GM21619 (cell line): Measurements from ENCODE around the gene ABLIM1.

ENCODE experiments used
- ATAC-seq: cut with Tn5 transposase; IDR thresholded peaks from one replicate; pipeline ENCODE4 v1.9.1; 2021; ENCODE audit not compliant: unreplicated experiment

Gene ABLIM1

DNA sequence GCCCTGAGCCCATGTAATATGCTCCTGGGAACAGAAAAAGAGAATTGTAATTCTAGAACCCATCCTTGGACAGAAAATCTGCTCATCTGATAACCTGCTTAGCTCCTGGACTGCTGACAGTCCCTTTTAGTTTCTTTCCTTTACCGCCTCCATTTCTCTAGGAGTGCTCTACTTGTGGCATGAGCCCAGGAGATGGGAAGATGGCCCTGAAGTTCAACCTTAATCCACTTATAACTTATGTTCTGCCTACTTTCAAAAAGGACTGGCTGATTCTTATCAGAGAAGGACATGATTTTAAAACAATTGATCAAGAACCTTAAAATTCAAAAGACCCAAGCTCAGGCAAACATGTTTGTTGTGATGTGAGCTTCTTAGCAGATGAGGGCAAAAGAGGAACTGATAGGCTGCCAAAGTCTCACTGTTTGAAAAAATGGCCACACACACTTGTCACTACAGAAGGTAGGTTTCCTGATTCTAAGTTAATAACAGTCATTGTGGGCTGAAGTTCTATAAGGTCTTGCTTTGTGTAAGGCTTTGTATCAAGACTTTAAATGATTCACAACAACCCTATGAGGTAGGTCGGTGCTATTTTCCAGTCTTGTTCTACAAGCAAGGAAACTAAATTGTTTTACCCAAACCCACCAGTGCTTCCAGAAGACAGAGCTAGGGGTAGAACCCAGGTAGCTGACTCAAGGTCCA, 159.5 kb downstream of the ABLIM1 start:
- ATAC-seq: peak; percentile 54

GRCh38 chr10:114495303-114495702, 162.8 kb downstream of the ABLIM1 start:
- no peak for ATAC-seq

GRCh38 chr10:114492351-114493037, 165.6 kb downstream of the ABLIM1 start:
- no peak for ATAC-seq

GRCh38 chr10:114491933-114492332, 166.1 kb downstream of the ABLIM1 start:
- ATAC-seq: no peak

DNA sequence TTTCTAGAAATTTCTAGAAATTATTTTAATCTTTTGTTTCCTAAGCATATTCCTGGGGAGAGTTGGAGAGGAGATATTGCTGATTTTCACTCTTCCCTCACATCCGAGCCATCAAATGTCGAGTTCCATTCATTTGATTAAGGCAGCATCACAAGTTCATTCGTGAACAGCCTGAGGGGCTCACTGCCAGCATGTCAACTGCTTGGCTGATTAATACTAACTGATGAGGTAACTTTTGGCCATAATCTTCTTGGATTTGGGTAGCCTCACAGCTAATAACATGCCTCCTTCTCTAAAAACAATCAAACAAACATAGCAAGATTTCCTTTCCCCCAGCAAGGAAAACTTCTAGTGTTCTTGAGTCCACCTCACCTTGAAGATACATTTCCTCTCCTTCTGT, 166.7 kb downstream of the ABLIM1 start:
- ATAC-seq: no peak

DNA sequence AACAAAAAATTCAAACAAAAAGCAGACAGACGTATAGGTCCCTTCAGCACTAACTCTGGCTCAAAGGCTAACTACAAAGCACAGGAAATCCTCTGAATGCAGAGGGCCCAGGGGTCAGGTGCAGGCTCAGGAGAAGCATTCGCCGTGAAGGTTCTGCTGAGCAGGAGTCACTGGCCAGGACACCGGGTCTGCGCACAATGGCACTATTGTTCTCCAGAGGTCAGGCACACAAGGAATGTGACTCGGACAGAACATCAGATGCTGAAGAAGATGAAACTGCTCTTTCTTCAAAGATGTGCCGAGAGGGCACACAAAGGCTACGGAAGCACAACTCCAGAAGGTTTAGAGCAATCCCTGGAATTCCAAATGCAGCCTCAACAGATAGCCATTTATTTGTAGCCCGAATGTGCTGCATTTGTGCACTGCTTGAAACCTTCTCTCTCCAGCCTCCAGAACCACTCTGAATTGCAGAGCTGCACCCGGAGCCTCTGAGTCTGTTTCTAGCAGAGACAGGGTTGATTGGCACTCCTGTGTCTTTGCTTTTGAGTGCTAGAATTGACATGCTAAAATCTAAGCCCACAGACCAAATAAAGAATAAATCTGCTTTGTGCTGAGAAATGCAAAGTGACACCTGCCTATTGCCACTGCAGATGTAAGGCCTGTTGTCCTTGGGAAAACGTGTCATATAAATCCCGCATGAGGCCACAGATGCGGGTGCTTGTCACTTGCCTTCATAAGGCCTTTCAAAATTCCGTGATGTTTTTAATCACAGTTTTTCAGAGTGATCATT, 168.4 kb downstream of the ABLIM1 start:
- ATAC-seq: no peak

GRCh38 chr10:114487815-114488536, 170.1 kb downstream of the ABLIM1 start:
- no peak for ATAC-seq

DNA sequence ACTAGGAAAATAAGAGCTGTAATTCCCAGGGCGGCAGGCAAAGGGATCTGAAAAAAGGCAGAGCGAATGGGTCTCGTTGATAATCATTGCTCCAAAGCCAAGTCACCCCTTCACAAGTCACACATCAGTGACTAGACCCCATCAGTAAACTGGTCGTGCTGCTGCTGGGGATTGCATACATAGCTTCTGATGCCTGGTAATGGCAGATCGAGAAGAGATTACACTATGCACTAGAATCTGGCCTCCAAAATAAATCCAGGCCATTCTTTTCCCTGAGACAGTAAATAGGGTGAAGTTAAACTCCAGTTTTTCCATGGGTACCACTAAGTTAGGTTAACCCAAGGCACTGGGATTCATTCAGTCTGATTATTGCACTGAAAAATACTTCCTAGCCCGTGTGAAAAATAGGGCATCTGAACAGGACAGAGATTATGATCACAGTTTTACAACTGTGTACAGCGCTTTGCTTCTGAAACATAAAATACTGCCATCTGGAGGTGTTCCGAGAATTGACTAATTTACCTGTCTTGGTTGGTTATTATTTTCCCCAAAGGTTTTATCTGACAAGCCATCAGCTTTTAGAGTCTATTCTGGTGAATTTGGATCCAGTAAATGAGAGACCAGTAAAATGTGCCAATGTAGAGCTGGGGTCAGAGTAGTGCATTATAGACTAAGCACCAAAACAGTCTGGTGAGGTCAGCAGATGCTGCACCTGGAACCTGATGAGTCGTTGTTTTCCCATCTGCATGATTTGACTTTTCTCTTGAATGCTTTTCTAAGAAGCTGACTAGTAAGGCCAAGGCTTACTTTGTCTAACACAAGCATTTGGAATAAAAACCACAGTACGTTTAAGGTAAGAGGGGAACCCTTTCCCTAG, 170.9 kb downstream of the ABLIM1 start:
- ATAC-seq: no peak

DNA sequence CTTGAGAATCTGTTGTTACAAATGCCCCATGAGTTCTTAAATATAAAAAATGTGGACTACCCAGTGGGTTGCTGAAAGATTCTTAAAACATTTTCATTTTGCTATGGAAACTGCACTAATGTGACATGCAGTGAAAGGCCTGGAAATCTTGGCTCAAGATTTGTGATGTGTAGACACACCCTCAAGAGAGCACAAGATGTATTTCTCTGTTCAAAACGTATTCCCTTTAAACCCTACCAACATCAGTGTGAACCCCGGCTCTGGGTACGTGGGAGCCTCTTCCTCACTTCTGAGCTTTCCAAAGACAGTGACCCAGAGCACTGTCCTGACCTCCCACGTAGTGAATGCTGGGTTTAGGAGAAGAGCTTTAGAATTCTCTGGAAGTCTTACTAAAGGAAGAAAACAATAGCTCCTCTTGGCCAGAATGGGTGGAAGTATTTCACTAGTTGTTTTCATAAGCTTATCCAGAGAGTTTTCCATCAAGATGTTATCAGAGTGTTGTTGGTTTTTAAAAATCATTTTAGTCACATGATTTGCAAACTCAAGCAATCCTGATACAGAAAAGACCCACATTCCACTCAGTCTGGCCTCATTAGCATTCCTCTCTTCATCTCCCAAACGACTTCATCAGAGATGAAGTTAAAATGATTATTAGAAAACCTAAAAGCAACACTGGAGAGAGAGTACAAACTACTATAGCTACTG, 172.2 kb downstream of the ABLIM1 start:
- ATAC-seq: no peak

- no peak for ATAC-seq
These were observed 174.5 kb downstream of the ABLIM1 start for GRCh38 chr10:114483575-114483974.

DNA sequence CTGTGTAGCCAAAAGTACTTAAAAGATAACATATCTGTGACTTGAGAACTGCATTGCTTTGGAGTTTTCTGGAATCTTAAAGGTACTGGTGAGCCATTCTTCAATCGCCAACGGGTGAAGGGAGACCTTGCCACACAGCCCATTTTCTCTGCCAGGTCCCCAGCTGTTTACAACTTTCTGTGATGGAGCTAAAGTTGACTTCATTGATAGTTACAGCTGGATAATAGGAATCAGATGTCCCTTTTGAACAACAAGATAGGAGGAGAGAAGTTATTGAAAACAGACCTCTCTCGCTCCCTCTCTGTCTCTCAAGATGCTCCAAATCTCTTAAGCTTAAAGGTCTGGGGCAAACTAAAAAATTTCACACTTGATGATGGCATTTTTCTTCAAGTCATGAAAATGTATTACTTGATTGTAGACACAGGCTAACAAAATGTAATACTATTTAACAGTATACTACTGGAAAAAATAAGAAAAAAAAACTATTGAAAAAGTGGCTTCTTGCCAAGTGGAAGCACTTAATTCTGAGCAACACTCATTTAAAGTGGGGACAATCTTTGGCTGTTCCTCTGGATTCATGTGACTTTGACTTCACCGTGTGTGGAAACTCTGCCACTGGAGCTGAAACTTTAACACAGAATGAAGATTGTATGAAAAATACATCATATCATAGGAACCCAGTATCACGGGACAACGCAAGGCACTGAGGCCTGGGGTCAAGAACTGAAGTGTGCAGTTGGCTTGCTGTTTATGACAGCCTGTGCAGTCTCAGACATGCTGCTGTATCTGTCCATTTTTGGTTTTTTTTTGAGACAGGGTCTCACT, 175.4 kb downstream of the ABLIM1 start:
- ATAC-seq: no peak

- no peak for ATAC-seq
These were observed 177.0 kb downstream of the ABLIM1 start for GRCh38 chr10:114481055-114481454.

- no peak for ATAC-seq
These were observed 178.2 kb downstream of the ABLIM1 start for GRCh38 chr10:114479836-114480235.

- ATAC-seq: no peak
These were observed 178.8 kb downstream of the ABLIM1 start for GRCh38 chr10:114479307-114479706.

DNA sequence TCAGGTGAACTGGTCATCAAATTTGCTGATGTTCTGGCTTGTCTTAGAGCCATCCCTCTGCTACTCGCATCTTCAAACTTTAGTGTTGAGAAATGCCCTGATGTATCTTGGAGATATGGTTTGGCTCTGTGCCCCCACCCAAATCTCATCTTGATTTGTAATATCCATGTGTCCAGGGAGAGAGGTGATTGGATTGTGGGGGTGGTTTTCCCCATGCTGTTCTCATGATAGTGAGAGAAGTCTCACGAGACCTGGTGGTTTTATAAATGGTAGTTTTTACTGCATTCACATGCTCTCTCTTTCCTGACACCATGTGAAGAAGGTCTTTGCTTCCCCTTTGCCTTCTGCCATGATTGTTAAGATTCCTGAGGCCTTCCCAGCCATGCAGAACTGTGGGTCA, 179.8 kb downstream of the ABLIM1 start:
- no peak for ATAC-seq

DNA sequence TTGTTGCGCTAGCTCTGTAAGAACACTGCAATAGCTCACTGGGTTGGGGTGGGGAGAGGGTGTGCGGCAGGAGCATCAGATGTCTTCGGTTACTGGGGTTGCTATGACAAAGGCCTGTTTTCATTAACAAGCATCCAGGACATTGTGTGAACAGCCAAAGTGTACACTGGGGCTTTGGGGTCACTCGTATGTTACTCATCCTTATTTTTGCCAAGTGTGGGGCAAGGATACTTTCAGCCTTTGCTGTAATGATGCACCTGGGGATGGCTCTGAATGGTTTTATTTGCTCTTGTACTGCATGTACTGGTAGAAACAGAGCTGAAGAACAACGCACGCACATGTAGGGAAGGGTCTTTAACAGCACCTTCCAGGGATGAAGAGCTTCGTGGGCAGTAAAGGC, 180.8 kb downstream of the ABLIM1 start:
- ATAC-seq: no peak

GRCh38 chr10:114474989-114475388, 183.1 kb downstream of the ABLIM1 start:
- no peak for ATAC-seq

GRCh38 chr10:114473776-114474175, 184.3 kb downstream of the ABLIM1 start:
- ATAC-seq: no peak

GRCh38 chr10:114472877-114473253, 185.2 kb downstream of the ABLIM1 start:
- ATAC-seq: no peak
